Keratinocyte (primary cell): ENCODE results near the gene CLIP2. TPM values are rescaled to one million over a fixed set of nuclear protein-coding genes. Genes with fewer than 3 reads are reported as not detected.

ENCODE experiments used
- DNase-seq: peaks from one replicate; pipeline ENCODE4 v3.0.0-alpha.2; 2011; ENCODE audit warnings: low read depth, missing footprints, low spot score
- FAIRE-seq: peaks from 2 replicates; lab custom pipeline; 2011; peaks lifted over from hg19 to GRCh38; lab: Jason Lieb, UNC
- H2AFZ ChIP-seq: 2 replicates; pipeline ENCODE4 v1.6.0; 2012; ENCODE audit warnings: low read length, control low read depth, inconsistent platforms; ENCODE audit not compliant: control insufficient read depth
- H3K27ac ChIP-seq: 2 replicates; pipeline ENCODE4 v1.5.1; 2011; ENCODE audit warnings: low read length; ENCODE audit not compliant: control insufficient read depth, insufficient read depth
- H3K27me3 ChIP-seq: 3 replicates; pipeline ENCODE4 v1.6.0; 2011; ENCODE audit warnings: low read length; ENCODE audit not compliant: control insufficient read depth, insufficient read depth; ENCODE audit errors: extremely low read depth
- H3K36me3 ChIP-seq, 2 experiments: 2 replicates in 1 of 2; 3 replicates in 1 of 2; pipeline ENCODE4 v1.5.1; 2011; ENCODE audit warnings: low read length in 2 of 2, mild to moderate bottlenecking in 1 of 2; ENCODE audit not compliant: control insufficient read depth in 2 of 2, insufficient read depth in 2 of 2; ENCODE audit errors: extremely low read depth in 1 of 2
- H3K4me1 ChIP-seq: 3 replicates; pipeline ENCODE4 v1.5.1; 2011; ENCODE audit warnings: low read length; ENCODE audit not compliant: control insufficient read depth, insufficient read depth; ENCODE audit errors: extremely low read depth
- H3K4me2 ChIP-seq: 3 replicates; pipeline ENCODE4 v1.6.0; 2011; ENCODE audit warnings: low read depth, low read length; ENCODE audit not compliant: control insufficient read depth, insufficient read depth; ENCODE audit errors: extremely low read depth
- H3K4me3 ChIP-seq, 3 experiments: fragments of 200-600 bp in 1 of 3; sonication (generic) in 1 of 3; 2 replicates in 2 of 3; 3 replicates in 1 of 3; pipeline ENCODE4 v1.5.1; 2011 to 2016; ENCODE audit warnings: low read length in 3 of 3, mild to moderate bottlenecking in 3 of 3, control low read depth in 2 of 3, inconsistent platforms in 1 of 3, low read depth in 1 of 3, mixed read lengths in 1 of 3, mixed run types in 1 of 3, moderate library complexity in 1 of 3; ENCODE audit not compliant: control insufficient read depth in 2 of 3, insufficient read depth in 2 of 3; ENCODE audit errors: extremely low read depth in 1 of 3
- H3K79me2 ChIP-seq: 2 replicates; pipeline ENCODE4 v1.6.0; 2012; ENCODE audit warnings: low read length; ENCODE audit not compliant: control insufficient read depth, insufficient read depth
- H3K9ac ChIP-seq: 3 replicates; pipeline ENCODE4 v1.6.0; 2011; ENCODE audit warnings: low read length; ENCODE audit not compliant: control insufficient read depth, insufficient read depth; ENCODE audit errors: extremely low read depth
- H3K9me1 ChIP-seq: 3 replicates; pipeline ENCODE4 v1.6.0; 2011; ENCODE audit warnings: low read length; ENCODE audit not compliant: control insufficient read depth, insufficient read depth; ENCODE audit errors: extremely low read depth
- H3K9me3 ChIP-seq: 2 replicates; pipeline ENCODE4 v1.5.1; 2012; ENCODE audit warnings: low read depth, low read length; ENCODE audit not compliant: control insufficient read depth
- H4K20me1 ChIP-seq: 3 replicates; pipeline ENCODE4 v1.6.0; 2011; ENCODE audit warnings: low read length; ENCODE audit not compliant: control insufficient read depth, insufficient read depth; ENCODE audit errors: extremely low read depth
- EZH2 ChIP-seq: IDR thresholded peaks from one replicate; pipeline ENCODE4 v1.6.1; 2012; ENCODE audit warnings: inconsistent platforms, mild to moderate bottlenecking, low read length, moderate library complexity
- dilution Hi-C: fragments of 300-500 bp; cut with MboI; formaldehyde crosslinking; loops from one replicate; pipeline ENCODE4 v1.7.0; 2020; ENCODE audit warnings: low sequenced_read_pairs; ENCODE audit not compliant: extremely low pct_ligation_motif_present
- polyA plus RNA-seq, 5 experiments: library from polyadenylated mRNA; depleted of rRNA in 3 of 5; stranded (reverse) in 3 of 5; stranded (forward) in 1 of 5; unstranded in 1 of 5; fragments of >200 nt; gene quantifications; 1 replicate in 1 of 5; 2 replicates in 3 of 5; 3 replicates in 1 of 5; pipeline versions ENCODE4 v1.2.1 to v1.2.3, GENCODE V29; 2011 to 2012; ENCODE audit warnings: missing spikeins in 2 of 5, low read depth in 1 of 5, low replicate concordance in 1 of 5
- TF ChIP-seq, protein P1 (sequence below), 3 experiments: IDR thresholded peaks in 1 of 3; conservative IDR thresholded peaks in 1 of 3; optimal IDR thresholded peaks in 1 of 3; 2 replicates in 2 of 3; 3 replicates in 1 of 3; pipeline versions ENCODE3 to v1.5.1; 2011; ENCODE audit warnings: low read length in 3 of 3, mild to moderate bottlenecking in 3 of 3, moderate library complexity in 2 of 3, control low read depth in 1 of 3, inconsistent platforms in 1 of 3; ENCODE audit not compliant: insufficient read depth in 2 of 3; ENCODE audit errors: extremely low read depth in 1 of 3

CLIP2 gene
- polyA plus RNA-seq, 1 donor (not counting 4 experiments of a cell fraction or from before 2014, with no cell fraction given): 2.6 TPM

DNA sequence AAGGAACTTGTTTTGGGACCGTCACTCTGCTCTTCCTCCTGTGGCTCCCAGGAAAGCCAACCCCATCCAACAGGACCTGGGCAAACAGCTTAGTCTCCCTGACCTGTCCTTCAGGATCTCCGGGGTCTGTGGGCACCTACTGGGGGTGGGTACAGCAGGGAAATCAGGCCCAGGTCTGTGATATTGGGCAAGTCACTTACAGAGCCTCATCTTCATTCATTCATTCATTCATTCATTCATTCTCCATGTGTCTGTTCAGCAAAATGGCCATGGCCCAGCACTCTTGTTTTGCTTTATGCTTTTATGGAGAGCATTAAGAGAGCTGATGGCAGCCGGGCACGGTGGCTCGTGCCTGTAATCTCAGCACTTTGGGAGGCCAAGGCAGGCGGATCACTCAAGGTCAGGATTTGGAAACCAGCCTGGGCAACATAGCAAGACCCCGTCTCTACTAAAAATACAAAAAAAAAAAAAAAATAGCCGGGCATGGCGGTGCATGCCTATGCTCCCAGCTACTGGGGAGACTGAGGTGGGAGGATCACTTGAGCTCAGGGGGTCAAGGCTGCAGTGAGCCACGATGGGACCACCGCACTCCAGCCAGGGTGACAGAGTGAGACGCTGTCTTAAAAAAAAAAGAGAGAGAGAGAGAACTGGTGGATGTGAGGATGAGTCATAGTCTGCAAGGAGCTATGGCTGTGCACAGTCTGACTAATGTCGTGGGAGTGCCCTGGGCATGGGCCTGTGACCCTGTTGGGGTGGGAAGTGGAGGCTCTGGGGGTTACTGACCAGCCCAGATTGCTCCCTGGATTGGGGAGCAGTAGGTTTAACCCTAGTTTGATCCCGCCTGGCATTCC is 54.3 kb downstream of the CLIP2 start:
- H3K27me3 ChIP-seq: no peaks in the 10 kb centered on the region
- no peak overlapping the region for H3K4me3 ChIP-seq
- H2AFZ ChIP-seq: no peak overlapping the region
- TF ChIP-seq, protein P1, sequence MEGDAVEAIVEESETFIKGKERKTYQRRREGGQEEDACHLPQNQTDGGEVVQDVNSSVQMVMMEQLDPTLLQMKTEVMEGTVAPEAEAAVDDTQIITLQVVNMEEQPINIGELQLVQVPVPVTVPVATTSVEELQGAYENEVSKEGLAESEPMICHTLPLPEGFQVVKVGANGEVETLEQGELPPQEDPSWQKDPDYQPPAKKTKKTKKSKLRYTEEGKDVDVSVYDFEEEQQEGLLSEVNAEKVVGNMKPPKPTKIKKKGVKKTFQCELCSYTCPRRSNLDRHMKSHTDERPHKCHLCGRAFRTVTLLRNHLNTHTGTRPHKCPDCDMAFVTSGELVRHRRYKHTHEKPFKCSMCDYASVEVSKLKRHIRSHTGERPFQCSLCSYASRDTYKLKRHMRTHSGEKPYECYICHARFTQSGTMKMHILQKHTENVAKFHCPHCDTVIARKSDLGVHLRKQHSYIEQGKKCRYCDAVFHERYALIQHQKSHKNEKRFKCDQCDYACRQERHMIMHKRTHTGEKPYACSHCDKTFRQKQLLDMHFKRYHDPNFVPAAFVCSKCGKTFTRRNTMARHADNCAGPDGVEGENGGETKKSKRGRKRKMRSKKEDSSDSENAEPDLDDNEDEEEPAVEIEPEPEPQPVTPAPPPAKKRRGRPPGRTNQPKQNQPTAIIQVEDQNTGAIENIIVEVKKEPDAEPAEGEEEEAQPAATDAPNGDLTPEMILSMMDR (optimal IDR thresholded peaks at IDR 0.05 in 1 of 3, IDR thresholded peaks at IDR 0.05 in 1 of 3, conservative IDR thresholded peaks at IDR 0.05 in 1 of 3; ENCODE audit: extremely low read depth in 1 of 3, insufficient read depth in 2 of 3, low read length in 3 of 3): no peak
- no peak for TF ChIP-seq EZH2
- H3K4me2 ChIP-seq: no peak overlapping the region
- DNase-seq (no peak), FAIRE-seq (peak; percentile 17)
- no peaks in the 10 kb centered on the region for H3K79me2 ChIP-seq
- dilution Hi-C loops: no loop called here
- peaks cover 2% of the 10 kb centered on the region for H3K9me1 ChIP-seq
- no peak overlapping the region for H3K9ac ChIP-seq
- H3K27ac ChIP-seq: no peak overlapping the region
- H3K4me1 ChIP-seq: peaks cover 8% of the 10 kb centered on the region
- peaks cover 0 to 1% of the 10 kb centered on the region in 2 experiments for H3K36me3 ChIP-seq
- H3K9me3 ChIP-seq: no peaks in the 10 kb centered on the region
- no peaks in the 10 kb centered on the region for H4K20me1 ChIP-seq

DNA sequence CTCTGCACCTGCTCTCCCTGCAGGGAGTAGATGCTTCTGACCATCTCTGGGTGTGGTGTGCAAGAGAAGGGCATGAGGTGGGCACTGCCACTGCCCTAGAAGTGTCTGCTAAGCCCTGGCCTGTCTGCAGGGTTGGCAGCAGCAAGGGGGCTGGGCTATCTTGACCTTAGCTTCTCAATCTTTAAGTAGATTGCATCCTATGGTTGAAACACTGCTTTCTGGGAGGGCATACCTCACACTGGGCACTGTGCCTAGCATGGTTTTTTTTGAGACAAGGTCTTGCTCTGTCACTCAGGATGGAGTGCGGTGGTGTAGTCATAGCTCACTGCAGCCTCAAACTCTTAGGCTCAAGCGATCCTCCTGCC is 54.9 kb downstream of the CLIP2 start:
- Histone ChIP-seq H4K20me1 (no peaks in the 10 kb centered on the region), H3K9ac (no peak overlapping the region), H3K9me1 (peaks cover 2% of the 10 kb centered on the region), H3K9me3 (no peaks in the 10 kb centered on the region), H3K79me2 (no peaks in the 10 kb centered on the region), H3K27me3 (no peaks in the 10 kb centered on the region), H3K27ac (no peak overlapping the region), H3K4me1 (peaks cover 8% of the 10 kb centered on the region), H2AFZ (no peak overlapping the region), H3K4me3 (no peak overlapping the region), H3K4me2 (no peak overlapping the region), H3K36me3 (peaks cover 0 to 1% of the 10 kb centered on the region in 2 experiments)
- dilution Hi-C loops: no loop called here
- DNase-seq (no peak), FAIRE-seq (no peak)
- no peak for TF ChIP-seq EZH2
- TF ChIP-seq, protein P1 (optimal IDR thresholded peaks at IDR 0.05 in 1 of 3, IDR thresholded peaks at IDR 0.05 in 1 of 3, conservative IDR thresholded peaks at IDR 0.05 in 1 of 3; ENCODE audit: extremely low read depth in 1 of 3, insufficient read depth in 2 of 3, low read length in 3 of 3): no peak
